ENCODE results near the gene CDK17. TPM values are rescaled to one million over a fixed set of nuclear protein-coding genes. Genes with fewer than 3 reads are reported as not detected.

The CDK17 gene
- total and polyA plus RNA-seq, 9 of the 15 experiments (the other 6 are each of a cell fraction or from before 2014, with no cell fraction given) = 4.8 to 39.3 (median 21.6) TPM

GRCh38 chr12:96241431-96241830 lies 158.8 kb downstream of the CDK17 start (continued):
- TF ChIP-seq BCLAF1 (IDR thresholded peaks at IDR 0.05; ENCODE audit: borderline replicate concordance in 1 of 2, control insufficient read depth in 1 of 2, low read depth in 2 of 2, low read length in 1 of 2) (no peak), NR2C2 (CRISPR knock-in tag; IDR thresholded peaks at IDR 0.05) (no peak), NR2C2 (tag; IDR thresholded peaks at IDR 0.05) (no peak)

DNA sequence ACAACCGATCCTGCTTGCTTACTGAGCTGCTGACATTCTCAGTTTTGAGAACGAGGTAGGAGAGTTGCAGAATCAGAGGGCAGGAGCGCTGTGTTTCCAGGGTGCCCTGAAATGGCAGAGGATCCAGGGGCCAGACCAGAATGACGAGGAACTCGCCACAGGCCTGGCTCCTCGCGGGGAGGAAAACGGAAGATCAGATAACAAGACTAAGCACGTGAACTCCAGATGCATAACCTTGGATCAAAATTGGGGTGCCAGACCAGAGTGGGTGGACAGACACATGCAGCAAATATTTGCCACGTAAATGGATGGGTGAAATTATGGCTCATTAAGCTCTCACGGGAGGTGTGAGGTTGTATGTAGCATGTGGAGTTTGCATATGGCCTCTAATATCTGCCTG lies 159.6 kb downstream of the CDK17 start:
- Histone ChIP-seq H3K4me1 (replicated peaks in 1 of 2; ENCODE audit: control insufficient read depth in 2 of 2, insufficient read depth in 2 of 2, low read length in 2 of 2) (peaks cover 11 to 17% of the 10 kb centered on the region in 2 experiments; a peak in 4 of 5 replicates), H3K9me3 (replicated peaks; ENCODE audit: control insufficient read depth, insufficient read depth, low read depth, low read length) (no peaks in the 10 kb centered on the region), H3K4me2 (ENCODE audit: insufficient read depth, low read length) (no peak overlapping the region), H3K79me2 (ENCODE audit: control insufficient read depth, insufficient read depth, low read length) (no peaks in the 10 kb centered on the region), H4K20me1 (replicated peaks; ENCODE audit: control insufficient read depth, insufficient read depth, low read length) (no peaks in the 10 kb centered on the region), H3K9me1 (ENCODE audit: control insufficient read depth, insufficient read depth, low read length) (no peaks in the 10 kb centered on the region), H3K9ac (ENCODE audit: insufficient read depth in 1 of 2, low read depth in 2 of 2, low read length in 2 of 2) (peak overlapping the region in 1 of 2 experiments; percentile 53; a peak in 1 of 4 replicates), H3K27me3 (ENCODE audit: control insufficient read depth in 2 of 2, insufficient read depth in 2 of 2, low read length in 2 of 2) (no peaks in the 10 kb centered on the region; a peak in 1 of 5 replicates), H3K4me3 (no peak overlapping the region), H3K27ac (ENCODE audit: extremely low read depth, low read depth, low read length) (no peak overlapping the region), H3K36me3 (ENCODE audit: control insufficient read depth, insufficient read depth, low read length) (no peaks in the 10 kb centered on the region), H2AFZ (ENCODE audit: low read depth, low read length) (no peak overlapping the region)
- no peak for ATAC-seq
- no peak for DNase-seq (ENCODE audit: extremely low read depth in 1 of 4, low spot score in 3 of 4)
- intact Hi-C loops (cut with micrococcal nuclease) (no loop called here), in situ Hi-C loops (cut with MboI) (no loop called here)
- ChIA-PET CTCF (ENCODE audit: low intra/inter-chr PET ratio) (no interaction called here), POLR2A (interaction anchor here (1.6 kb wide), 1 partner anchor 11 kb away, joined by 3 read pairs; no protein-coding TSS in a partner anchor)
- BruUV-seq (replicated peaks) = no TSS peak
- WGBS (ENCODE audit: insufficient coverage, low coverage, missing lambda C conversion rate) = 27% methylated on average over 11 of the region's 11 CpGs
- FAIRE-seq = peak; percentile 11
- no peak for TF ChIP-seq C11orf30 (IDR thresholded peaks at IDR 0.05; ENCODE audit: low read depth)
- peak; percentile 83 for TF ChIP-seq BHLHE40 (IDR thresholded peaks at IDR 0.05; ENCODE audit: low read length)
- TF ChIP-seq TAF15 (IDR thresholded peaks at IDR 0.05; ENCODE audit: low read depth, low read length) = no peak
- TF ChIP-seq ARHGAP35 (IDR thresholded peaks at IDR 0.05; ENCODE audit: partially characterized antibody) = no peak

All from K562 (cell line).